GM19452 (cell line): Measurements from ENCODE around the gene LY9.
A peak's percentile ranks its signal among the peaks of the same experiment; 100 is the strongest.

Experiments
- ATAC-seq: cut with Tn5 transposase; IDR thresholded peaks from one replicate; pipeline ENCODE4 v1.9.1; 2021; ENCODE audit not compliant: unreplicated experiment

The LY9 gene

GRCh38 chr1:160795951-160796383 lies at the start of gene LY9:
Gene LY9, plus strand, starts transcription at chr1:160796174. Its CDS starts 14 bp downstream, at chr1:160796188.
- peak; percentile 76 for ATAC-seq

- ATAC-seq, result no peak
Measured at GRCh38 chr1:160746836-160747500, 49.0 kb upstream of the LY9 start.

GRCh38 chr1:160747717-160748116 lies 48.3 kb upstream of the LY9 start:
- ATAC-seq, result no peak

- no peak for ATAC-seq
Measured at GRCh38 chr1:160748181-160748877, 47.6 kb upstream of the LY9 start.

- ATAC-seq, result no peak
Measured at GRCh38 chr1:160748878-160749269, 47.1 kb upstream of the LY9 start.

- no peak for ATAC-seq
Measured at GRCh38 chr1:160750608-160751007, 45.4 kb upstream of the LY9 start.

- ATAC-seq, result no peak
Measured at GRCh38 chr1:160752406-160752805, 43.6 kb upstream of the LY9 start.

- no peak for ATAC-seq
Measured at GRCh38 chr1:160752924-160753323, 43.0 kb upstream of the LY9 start.

GRCh38 chr1:160753594-160753993 lies 42.4 kb upstream of the LY9 start:
- no peak for ATAC-seq

- ATAC-seq, result no peak
Measured at GRCh38 chr1:160755461-160755860, 40.5 kb upstream of the LY9 start.

- peak; percentile 56 for ATAC-seq
Measured at GRCh38 chr1:160755911-160756848, 39.8 kb upstream of the LY9 start.

- ATAC-seq, result no peak
Measured at GRCh38 chr1:160756849-160757201, 39.1 kb upstream of the LY9 start.

- no peak for ATAC-seq
Measured at GRCh38 chr1:160758521-160758920, 37.5 kb upstream of the LY9 start.

- no peak for ATAC-seq
Measured at GRCh38 chr1:160759740-160760139, 36.2 kb upstream of the LY9 start.

- ATAC-seq, result no peak
Measured at GRCh38 chr1:160761046-160761445, 34.9 kb upstream of the LY9 start.

GRCh38 chr1:160761886-160762285 lies 34.1 kb upstream of the LY9 start:
- no peak for ATAC-seq

GRCh38 chr1:160763993-160764392 lies 32.0 kb upstream of the LY9 start:
- no peak for ATAC-seq

GRCh38 chr1:160767395-160768294 lies 28.3 kb upstream of the LY9 start:
- peak; percentile 49 for ATAC-seq

- peak; percentile 91 for ATAC-seq
Measured at GRCh38 chr1:160768295-160768657, 27.7 kb upstream of the LY9 start.

GRCh38 chr1:160772331-160772730 lies 23.6 kb upstream of the LY9 start:
- no peak for ATAC-seq

- ATAC-seq, result no peak
Measured at GRCh38 chr1:160773093-160773492, 22.9 kb upstream of the LY9 start.
